NT2/D1 (cell line): ENCODE results near the gene RELN.

Source experiments
- YY1 ChIP-seq: IDR thresholded peaks from 2 replicates; pipeline ENCODE4 v1.6.1; 2011; ENCODE audit not compliant: insufficient read length, insufficient read depth
- ZNF274 ChIP-seq: IDR thresholded peaks from 2 replicates; pipeline ENCODE4 v1.6.1; 2011; ENCODE audit warnings: mild to moderate bottlenecking, low read depth, low read length

DNA sequence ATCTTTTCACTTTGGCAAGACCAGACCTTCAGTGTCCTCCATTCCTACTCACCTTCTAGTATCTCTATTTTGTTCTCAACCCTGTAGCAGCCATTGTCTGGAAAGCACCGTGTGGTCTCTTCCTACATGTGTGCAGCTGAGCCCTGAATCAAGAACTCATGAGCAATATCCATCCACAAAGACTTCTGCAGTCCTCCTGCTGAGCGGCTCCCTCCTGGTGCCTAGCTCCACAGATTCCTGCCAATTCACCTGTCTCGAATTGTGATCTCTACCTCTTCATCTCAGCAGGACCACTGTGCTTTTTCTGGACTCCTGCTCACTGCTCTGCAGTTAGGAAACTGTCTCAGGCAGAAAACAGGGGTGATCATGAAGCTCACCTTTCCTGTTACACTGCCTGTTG, 118.8 kb downstream of the RELN start:
- TF ChIP-seq YY1, result no peak
- TF ChIP-seq ZNF274, result no peak
